ENCODE measurements around the gene ITGBL1. TPM values are rescaled to one million over a fixed set of nuclear protein-coding genes. Genes with fewer than 3 reads are reported as not detected.

The ITGBL1 gene
- total and polyA plus RNA-seq, 2 of the 8 experiments (the other 6 are each of a cell fraction or from before 2014, with no cell fraction given), result not detected

GRCh38 chr13:101576977-101577376 lies 124.5 kb downstream of the ITGBL1 start:
- Histone ChIP-seq H2BK120ac (replicated peaks; ENCODE audit: low read depth, low read length) (no peak overlapping the region), H4K8ac (ENCODE audit: extremely low read depth, insufficient read depth, low read length) (no peak overlapping the region), H2BK12ac (ENCODE audit: low read depth, low read length) (no peak overlapping the region), H2BK5ac (ENCODE audit: low read depth, low read length) (no peak overlapping the region), H3K23ac (ENCODE audit: insufficient read length) (no peak overlapping the region), H3K18ac (ENCODE audit: extremely low read depth, low read length) (no peak overlapping the region), H4K20me1 (replicated peaks in 1 of 2; ENCODE audit: control insufficient read depth in 1 of 2, insufficient read depth in 2 of 2, low read length in 2 of 2) (no peaks in the 10 kb centered on the region), H3K36me3 (ENCODE audit: control insufficient read depth in 2 of 4, insufficient read depth in 4 of 4, low read length in 3 of 4) (no peaks in the 10 kb centered on the region), H3K27me3 (replicated peaks in 1 of 4; ENCODE audit: control insufficient read depth in 3 of 4, extremely low read depth in 1 of 4, insufficient read depth in 3 of 4, low read length in 3 of 4) (no peaks in the 10 kb centered on the region), H2BK20ac (ENCODE audit: low read length) (no peak overlapping the region), H3K79me1 (ENCODE audit: low read depth, low read length) (no peaks in the 10 kb centered on the region), H3K14ac (ENCODE audit: insufficient read length) (no peak overlapping the region), H3K9ac (replicated peaks in 1 of 4; ENCODE audit: extremely low read depth in 1 of 4, low read depth in 3 of 4, low read length in 3 of 4) (no peak overlapping the region), H2AK5ac (ENCODE audit: low read depth, low read length) (no peak overlapping the region), H3K56ac (replicated peaks; ENCODE audit: insufficient read length, low read depth, low read length) (no peak overlapping the region), H3K4me1 (replicated peaks in 1 of 4; ENCODE audit: control insufficient read depth in 3 of 4, insufficient read depth in 4 of 4, low read length in 3 of 4) (no peaks in the 10 kb centered on the region), H3K23me2 (ENCODE audit: low read depth, low read length) (no peaks in the 10 kb centered on the region), H4K91ac (replicated peaks; ENCODE audit: insufficient read length, low read length) (no peak overlapping the region), H3K4me2 (ENCODE audit: insufficient read depth in 1 of 2, low read depth in 2 of 2, low read length in 2 of 2) (no peak overlapping the region), H4K5ac (ENCODE audit: insufficient read length, low read depth, low read length) (no peak overlapping the region), H3K4ac (replicated peaks; ENCODE audit: insufficient read length, low read depth, low read length) (no peak overlapping the region), H3K4me3 (ENCODE audit: extremely low read depth in 1 of 4, insufficient read depth in 2 of 4, low read depth in 3 of 4, low read length in 4 of 4) (no peak overlapping the region), H3K9me3 (ENCODE audit: insufficient read depth in 2 of 2, low read depth in 1 of 2, low read length in 1 of 2) (no peaks in the 10 kb centered on the region), H2BK15ac (ENCODE audit: low read length) (no peak overlapping the region), H3K79me2 (ENCODE audit: control insufficient read depth in 1 of 2, insufficient read depth in 2 of 2, low read length in 2 of 2) (no peaks in the 10 kb centered on the region), H3K27ac (ENCODE audit: low read depth, low read length) (no peak overlapping the region), H2AFZ (ENCODE audit: low read length) (no peak overlapping the region)
- FAIRE-seq (peak; percentile 48), DNase-seq (ENCODE audit: low read depth in 1 of 2, low spot score in 2 of 2) (no peak)
- ChIA-PET CTCF (ENCODE audit: partially characterized antibody) (no interaction called here), POLR2A (ENCODE audit: partially characterized antibody) (no interaction called here)
- TF ChIP-seq MAX (IDR thresholded peaks at IDR 0.05), result no peak
- no peak for TF ChIP-seq SRF (IDR thresholded peaks at IDR 0.05; ENCODE audit: low read depth, low read length)
- TF ChIP-seq RAD21 (IDR thresholded peaks at IDR 0.05 in 1 of 2, conservative IDR thresholded peaks at IDR 0.05 in 1 of 2; ENCODE audit: low read depth in 2 of 2, low read length in 2 of 2), result peak in 1 of 2 experiments; percentile 5; a peak in 1 of 4 replicates
- TF ChIP-seq CTCF (IDR thresholded peaks at IDR 0.05; ENCODE audit: control extremely low read depth in 1 of 3, insufficient read depth in 1 of 3, low read depth in 1 of 3, low read length in 3 of 3), result peak in 1 of 3 experiments; percentile 2; a peak in 1 of 4 replicates
- no peak for TF ChIP-seq BACH1 (IDR thresholded peaks at IDR 0.05; ENCODE audit: low read length)
- no peak for TF ChIP-seq TAF1 (IDR thresholded peaks at IDR 0.05; ENCODE audit: low read depth, low read length)
- no peak for TF ChIP-seq ATF3 (IDR thresholded peaks at IDR 0.05; ENCODE audit: insufficient read depth, low read depth, low read length)
